T-cell (primary cell): ENCODE measurements around the gene GRAP2. TPM values are rescaled to one million over a fixed set of nuclear protein-coding genes. Genes with fewer than 3 reads are reported as not detected.

Source experiments
- ATAC-seq, 4 experiments: fragments of 200-7000 bp in 3 of 4; fragments of 150-1000 bp in 1 of 4; cut with Tn5 transposase; replicated peaks in 1 of 4; 1 replicate in 3 of 4; 2 replicates in 1 of 4; pipeline ENCODE4 v1.10.0; 2021; ENCODE audit warnings: moderate library complexity in 3 of 4, mild to moderate bottlenecking in 2 of 4, moderate number of reproducible peaks in 1 of 4
- CTCF ChIA-PET, 2 donors: fragments of 300-600 bp; sonication (Branson Sonifier 250); formaldehyde crosslinking; loops; one replicate each; lab custom pipeline; 2022; ENCODE audit warnings: antibody characterized with exemption in 2 of 2; lab: Charles Lee
- POLR2A ChIA-PET, 2 donors: fragments of 300-600 bp; sonication (Branson Sonifier 250); formaldehyde crosslinking; loops; one replicate each; lab custom pipeline; 2022; ENCODE audit warnings: antibody characterized with exemption in 2 of 2; lab: Charles Lee
- DNase-seq, 35 experiments: peaks; one replicate each; pipeline versions ENCODE4 v3.0.0 to v3.0.0-alpha.2; 2013 to 2023
- H3K27ac ChIP-seq: one replicate; pipeline ENCODE4 v1.5.1; 2013; ENCODE audit warnings: low read length
- H3K27me3 ChIP-seq, 2 experiments: replicated peaks in 1 of 2; 1 replicate in 1 of 2; 2 replicates in 1 of 2; pipeline versions ENCODE4 v1.6.1 to v1.7.0; 2013; ENCODE audit warnings: low read length in 1 of 2, mixed read lengths in 1 of 2; ENCODE audit not compliant: control insufficient read depth in 2 of 2, insufficient read depth in 2 of 2; ENCODE audit errors: extremely low read depth in 1 of 2
- H3K36me3 ChIP-seq, 2 donors: 1 replicate in 1 of 2; 2 replicates in 1 of 2; pipeline versions ENCODE4 v1.6.1 to v1.7.0; 2013; ENCODE audit warnings: low read length in 1 of 2; ENCODE audit not compliant: control insufficient read depth in 2 of 2, insufficient read depth in 1 of 2; ENCODE audit errors: extremely low read depth in 1 of 2
- H3K4me1 ChIP-seq, 2 experiments: 1 replicate in 1 of 2; 2 replicates in 1 of 2; pipeline versions ENCODE4 v1.6.1 to v1.7.0; 2013; ENCODE audit warnings: low read length in 2 of 2, mixed read lengths in 1 of 2; ENCODE audit not compliant: insufficient read depth in 2 of 2, control insufficient read depth in 1 of 2; ENCODE audit errors: extremely low read depth in 1 of 2
- H3K4me3 ChIP-seq, 2 donors: 1 replicate in 1 of 2; 2 replicates in 1 of 2; pipeline versions ENCODE4 v1.5.1 to v1.7.0; 2013; ENCODE audit warnings: mild to moderate bottlenecking in 2 of 2, low read length in 1 of 2, moderate library complexity in 1 of 2; ENCODE audit not compliant: control insufficient read depth in 1 of 2; ENCODE audit errors: extremely low read depth in 1 of 2
- H3K9me3 ChIP-seq: 2 replicates; pipeline ENCODE4 v1.7.0; 2013
- H3K27ac Mint-ChIP-seq, 2 donors: one replicate each; pipeline ENCODE4 v1.8.0; 2020 to 2021; ENCODE audit warnings: mild to moderate bottlenecking in 2 of 2, mixed read lengths in 2 of 2
- H3K27me3 Mint-ChIP-seq, 2 donors: one replicate each; pipeline ENCODE4 v1.8.0; 2021 to 2022; ENCODE audit warnings: mixed read lengths in 2 of 2
- H3K36me3 Mint-ChIP-seq: one replicate; pipeline ENCODE4 v1.8.0; 2021; ENCODE audit warnings: mixed read lengths
- H3K4me1 Mint-ChIP-seq, 3 donors: one replicate each; pipeline ENCODE4 v1.8.0; 2020 to 2022; ENCODE audit warnings: mixed read lengths in 3 of 3, mild to moderate bottlenecking in 1 of 3
- H3K4me3 Mint-ChIP-seq, 3 donors: one replicate each; pipeline ENCODE4 v1.8.0; 2020 to 2022; ENCODE audit warnings: mild to moderate bottlenecking in 3 of 3, mixed read lengths in 3 of 3, moderate library complexity in 3 of 3
- H3K9me3 Mint-ChIP-seq, 3 donors: one replicate each; pipeline ENCODE4 v1.8.0; 2020 to 2022; ENCODE audit warnings: mixed read lengths in 3 of 3
- WGBS: methylation state at CpG from one replicate; pipeline ENCODE4 v1.1.5; 2013; ENCODE audit warnings: missing lambda C conversion rate; ENCODE audit not compliant: insufficient coverage; 5-methylcytosine and 5-hydroxymethylcytosine counted together
- total RNA-seq, 35 experiments: library from RNA in 6 of 35; stranded (reverse) in 6 of 35; fragments of 120-200 nt in 1 of 35; gene quantifications; one replicate each; pipeline versions ENCODE4 v1.2.1 to v1.2.4 and lab custom pipeline; 2013 to 2026

GRAP2 gene
- total RNA-seq, 5 donors from 2014 or later (not counting 1 experiment from before 2014, with no cell fraction given): 138 to 199 (median 157) TPM

GRCh38 chr22:39908737-39909136 is 7.9 kb downstream of the GRAP2 start:
- ChIA-PET POLR2A (interaction anchor here in 1 of 2 donors (0.9 kb wide), 1 partner anchor 12 kb away, joined by 4 read pairs; no protein-coding TSS in a partner anchor), CTCF (interaction anchor here in 1 of 2 donors (1.4 to 2.1 kb wide), 4 partner anchors 8 to 41 kb away, joined by 3 to 10 read pairs (median 8); no protein-coding TSS in a partner anchor)
- Histone ChIP-seq H3K4me3 (peak overlapping the region; percentile 58 to 72), H3K27ac (peak overlapping the region; percentile 87), H3K9me3 (no peaks in the 10 kb centered on the region), H3K27me3 (no peaks in the 10 kb centered on the region), H3K36me3 (peaks cover 0 to 6% of the 10 kb centered on the region in 2 donors), H3K4me1 (peaks cover 54 to 64% of the 10 kb centered on the region in 2 experiments)
- peak overlapping the region; percentile 93 to 97 for H3K27ac Mint-ChIP-seq
- DNase-seq (peak in 2 of 35 experiments; percentile 37 to 61), ATAC-seq (peak; percentile 26 to 63 (median 50))
- peaks cover 22% of the 10 kb centered on the region for H3K36me3 Mint-ChIP-seq
- WGBS: 6% methylated on average over 5 of the region's 5 CpGs
- H3K4me1 Mint-ChIP-seq: peaks cover 72 to 91% (median 82%) of the 10 kb centered on the region in 3 donors
- H3K9me3 Mint-ChIP-seq: no peaks in the 10 kb centered on the region
- H3K27me3 Mint-ChIP-seq: no peaks in the 10 kb centered on the region
- H3K4me3 Mint-ChIP-seq: peak overlapping the region; percentile 84 to 98 (median 97)

- ATAC-seq: peak in 1 of 4 experiments; percentile 23
- Mint-ChIP-seq H3K27me3 (no peaks in the 10 kb centered on the region), H3K4me1 (peaks cover 86 to 99% (median 90%) of the 10 kb centered on the region in 3 donors), H3K4me3 (peak overlapping the region; percentile 82 to 98 (median 84)), H3K36me3 (peaks cover 23% of the 10 kb centered on the region), H3K9me3 (no peaks in the 10 kb centered on the region), H3K27ac (peak overlapping the region; percentile 93 to 97)
- Histone ChIP-seq H3K27me3 (no peaks in the 10 kb centered on the region), H3K27ac (peak overlapping the region; percentile 87), H3K9me3 (no peaks in the 10 kb centered on the region), H3K4me1 (peaks cover 71 to 81% of the 10 kb centered on the region in 2 experiments), H3K36me3 (peaks cover 0 to 18% of the 10 kb centered on the region in 2 donors), H3K4me3 (peak overlapping the region in 1 of 2 donors; percentile 31)
- WGBS: 0% methylated on average over 2 of the region's 9 CpGs
- CTCF ChIA-PET: interaction anchor here (0.7 to 3.1 kb wide), 4 partner anchors 10 to 591 kb away, joined by 3 to 13 read pairs (median 6); no protein-coding TSS in a partner anchor
- DNase-seq: peak in 3 of 35 experiments; percentile 16 to 55 (median 39)
- POLR2A ChIA-PET: interaction anchor here (0.6 to 2.0 kb wide), 4 partner anchors 8 to 32 kb away, joined by 5 to 15 read pairs (median 6); no protein-coding TSS in a partner anchor
Observed at GRCh38 chr22:39910876-39911613, 10.2 kb downstream of the GRAP2 start.

- H3K4me3 ChIP-seq: peak overlapping the region in 1 of 2 donors; percentile 0
- Mint-ChIP-seq H3K4me1 (peaks cover 95 to 100% (median 96%) of the 10 kb centered on the region in 3 donors), H3K27ac (peak overlapping the region; percentile 93 to 97)
Observed at GRCh38 chr22:39913321-39913720, 12.4 kb downstream of the GRAP2 start.

GRCh38 chr22:39913886-39914285 is 13.0 kb downstream of the GRAP2 start:
- peaks cover 94 to 100% (median 96%) of the 10 kb centered on the region in 3 donors for H3K4me1 Mint-ChIP-seq
- H3K36me3 Mint-ChIP-seq: peaks cover 29% of the 10 kb centered on the region
- peak overlapping the region; percentile 82 to 98 (median 84) for H3K4me3 Mint-ChIP-seq
- DNase-seq: no peak
- H3K27ac ChIP-seq: peak overlapping the region; percentile 87
- no peak for ATAC-seq
- no peaks in the 10 kb centered on the region for H3K9me3 ChIP-seq
- H3K9me3 Mint-ChIP-seq: no peaks in the 10 kb centered on the region
- H3K27me3 Mint-ChIP-seq: no peaks in the 10 kb centered on the region
- H3K4me3 ChIP-seq: peak overlapping the region in 1 of 2 donors; percentile 0
- CTCF ChIA-PET: interaction anchor here (1.6 kb wide), 2 partner anchors 12 to 19 kb away, joined by 3 to 8 read pairs; no protein-coding TSS in a partner anchor
- H3K36me3 ChIP-seq: peaks cover 0 to 26% of the 10 kb centered on the region in 2 donors
- WGBS: no CpG with 5 or more reads among the region's 2 CpGs
- H3K4me1 ChIP-seq: peaks cover 83 to 85% of the 10 kb centered on the region in 2 experiments
- peak overlapping the region; percentile 93 to 97 for H3K27ac Mint-ChIP-seq
- H3K27me3 ChIP-seq: no peaks in the 10 kb centered on the region
- POLR2A ChIA-PET: interaction anchor here in 1 of 2 donors (0.8 kb wide), 1 partner anchor 12 kb away, joined by 6 read pairs; no protein-coding TSS in a partner anchor

More at GRCh38 chr22:39913321-39913720, 12.4 kb downstream of the GRAP2 start:
- ChIA-PET POLR2A (interaction anchor here in 1 of 2 donors (0.6 kb wide), 1 partner anchor 10 kb away, joined by 3 read pairs; no protein-coding TSS in a partner anchor), CTCF (interaction anchor here in 1 of 2 donors (1.6 kb wide), 1 partner anchor 13 kb away, joined by 3 read pairs; no protein-coding TSS in a partner anchor)
- peaks cover 0 to 24% of the 10 kb centered on the region in 2 donors for H3K36me3 ChIP-seq
- peaks cover 83 to 85% of the 10 kb centered on the region in 2 experiments for H3K4me1 ChIP-seq
- H3K9me3 ChIP-seq: no peaks in the 10 kb centered on the region
- Mint-ChIP-seq H3K9me3 (no peaks in the 10 kb centered on the region), H3K27me3 (no peaks in the 10 kb centered on the region), H3K4me3 (peak overlapping the region; percentile 82 to 98 (median 84)), H3K36me3 (peaks cover 29% of the 10 kb centered on the region)
- no peaks in the 10 kb centered on the region for H3K27me3 ChIP-seq
- H3K27ac ChIP-seq: peak overlapping the region; percentile 87
- DNase-seq (no peak), ATAC-seq (no peak)
- 63% methylated on average over 4 of the region's 5 CpGs for whole genome bisulfite sequencing

GRCh38 chr22:39914584-39914983 is 13.7 kb downstream of the GRAP2 start:
- H3K27me3 Mint-ChIP-seq: no peaks in the 10 kb centered on the region
- CTCF ChIA-PET: interaction anchor here in 1 of 2 donors (1.6 kb wide), 1 partner anchor 18 kb away, joined by 8 read pairs; no protein-coding TSS in a partner anchor
- peak overlapping the region; percentile 93 to 97 for H3K27ac Mint-ChIP-seq
- POLR2A ChIA-PET: interaction anchor here (0.7 to 0.8 kb wide), 2 partner anchors 11 to 138 kb away, joined by 4 to 6 read pairs; no protein-coding TSS in a partner anchor
- H3K27me3 ChIP-seq: no peaks in the 10 kb centered on the region
- H3K4me1 Mint-ChIP-seq: peaks cover 93 to 98% (median 94%) of the 10 kb centered on the region in 3 donors
- DNase-seq: no peak
- H3K4me1 ChIP-seq: peaks cover 83% of the 10 kb centered on the region in 2 experiments
- H3K4me3 Mint-ChIP-seq: peak overlapping the region; percentile 82 to 98 (median 84)
- peak overlapping the region; percentile 87 for H3K27ac ChIP-seq
- H3K4me3 ChIP-seq: no peak overlapping the region
- peaks cover 0 to 26% of the 10 kb centered on the region in 2 donors for H3K36me3 ChIP-seq
- peaks cover 30% of the 10 kb centered on the region for H3K36me3 Mint-ChIP-seq
- ATAC-seq: peak in 1 of 4 experiments; percentile 20
- 80% methylated on average over 2 of the region's 9 CpGs for WGBS
- H3K9me3 ChIP-seq: no peaks in the 10 kb centered on the region
- H3K9me3 Mint-ChIP-seq: no peaks in the 10 kb centered on the region
